GM04504 (cell line): ENCODE data around the gene SLTM.
"Not testable (repeated sequence)": the region's sequence is repeated elsewhere in the genome, so short reads cannot be mapped to it uniquely, and the experiment has no call there.

Source experiments
- DNase-seq: peaks from one replicate; pipeline ENCODE4 v3.0.0-alpha.2; 2012; ENCODE audit warnings: low read depth

Gene SLTM

GRCh38 chr15:58876306-58877106 is 57.0 kb downstream of the SLTM start:
- DNase-seq, result no peak

- DNase-seq, result no peak
These were observed 58.1 kb downstream of the SLTM start for GRCh38 chr15:58875343-58875742.

DNA sequence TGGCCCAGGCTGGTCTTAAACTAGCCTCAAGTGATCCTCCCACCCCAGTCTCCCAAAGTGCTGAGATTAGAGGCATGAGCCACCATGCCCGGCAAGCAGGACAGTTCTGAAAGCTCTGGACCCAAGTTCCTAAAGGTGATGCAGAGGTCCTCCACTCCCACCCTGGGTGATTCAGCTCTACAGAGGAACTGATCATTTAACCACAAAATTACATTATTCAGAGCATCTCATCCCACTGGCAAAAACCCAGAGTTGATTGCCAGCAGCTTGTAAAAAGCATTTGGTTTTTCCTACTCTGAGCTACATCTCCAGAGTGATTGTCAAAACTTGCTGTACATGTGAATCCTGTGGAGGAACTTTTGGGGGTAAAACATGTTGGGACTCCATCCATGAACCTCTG is 60.2 kb downstream of the SLTM start:
- DNase-seq, result peak; percentile 68

GRCh38 chr15:58870451-58870850 is 63.0 kb downstream of the SLTM start:
- DNase-seq, result no peak

DNA sequence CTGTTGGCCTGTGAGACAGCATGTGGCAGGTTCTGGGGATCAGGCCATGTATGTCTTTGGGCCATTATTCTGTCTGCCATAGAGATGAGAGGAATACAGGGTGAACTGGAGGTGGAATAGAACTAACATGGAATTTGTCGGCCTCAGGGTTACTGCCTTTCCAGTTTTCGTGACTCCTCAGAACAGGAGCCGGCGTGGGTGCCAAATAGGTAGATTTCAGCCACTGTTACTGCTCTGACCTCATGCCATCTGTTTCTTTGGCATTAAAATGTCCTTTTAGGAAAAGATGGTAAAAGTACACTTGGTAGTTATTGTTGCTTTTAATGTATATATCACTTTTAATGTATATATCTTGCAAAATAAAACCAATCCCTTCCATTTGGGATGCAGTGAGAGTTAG is 65.6 kb downstream of the SLTM start:
- DNase-seq, result no peak

DNA sequence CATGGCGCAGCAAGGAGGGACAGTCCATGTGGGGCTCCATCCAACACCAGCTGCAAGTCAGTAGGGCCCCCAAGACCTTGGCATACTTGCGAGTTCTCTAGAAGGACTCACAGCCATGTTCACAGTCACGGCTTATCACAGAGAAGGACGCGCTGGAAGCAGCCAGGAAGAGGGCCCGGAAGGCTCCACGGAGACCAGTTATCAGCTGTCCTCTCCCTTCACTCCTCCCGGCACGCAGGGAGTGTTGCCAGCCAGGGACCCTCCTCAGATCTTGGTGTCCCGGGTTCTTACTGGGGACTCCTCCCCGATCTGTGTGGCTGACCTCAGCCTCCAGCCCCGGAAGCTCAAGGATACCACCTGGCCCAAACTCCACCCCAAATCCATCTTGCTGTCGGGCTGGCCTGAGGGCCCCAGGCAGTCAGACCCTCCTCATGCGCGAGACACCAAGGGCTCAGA is 68.0 kb downstream of the SLTM start:
- DNase-seq, result no peak

DNA sequence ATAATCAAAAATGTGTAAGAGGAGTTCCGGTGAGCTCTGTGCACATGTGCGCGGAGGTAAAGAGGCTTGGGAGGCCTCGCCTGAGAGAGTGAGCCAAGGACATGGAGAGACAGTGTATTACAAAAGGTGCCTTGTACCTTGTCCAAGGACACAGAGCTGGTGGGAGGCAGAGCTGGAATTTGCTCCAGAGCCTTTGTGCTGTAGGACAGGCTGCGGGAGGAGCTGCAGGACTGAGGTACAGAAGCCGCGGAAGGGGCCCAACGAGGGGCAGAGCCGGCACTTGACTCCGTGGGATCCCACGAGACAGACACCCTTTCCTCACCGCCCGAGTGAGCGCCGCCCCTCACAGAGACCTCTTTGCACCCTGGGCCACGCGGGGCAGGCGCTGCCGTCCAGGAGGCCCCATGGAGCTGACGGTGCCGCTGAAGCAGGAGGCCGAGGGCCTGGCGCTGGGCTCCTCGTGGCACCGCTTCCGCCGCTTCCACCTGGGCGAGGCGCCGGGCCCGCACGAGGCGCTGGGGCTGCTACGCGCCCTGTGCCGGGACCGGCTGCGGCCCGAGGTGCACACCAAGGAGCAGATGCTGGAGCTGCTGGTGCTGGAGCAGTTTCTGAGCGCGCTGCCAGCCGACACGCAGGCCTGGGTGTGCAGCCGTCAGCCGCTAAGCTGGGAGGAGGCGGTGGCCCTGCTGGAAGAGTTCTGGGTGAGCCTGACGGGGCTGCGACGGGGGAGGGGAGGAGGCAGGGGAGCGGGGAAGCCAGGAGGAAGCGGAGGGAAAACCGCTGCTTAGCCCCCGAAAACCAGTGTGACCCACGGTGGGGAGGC is 68.7 kb downstream of the SLTM start:
- no peak for DNase-seq

GRCh38 chr15:58862326-58862725 is 71.2 kb downstream of the SLTM start:
- no peak for DNase-seq

- DNase-seq, result not testable (repeated sequence)
These were observed 76.9 kb downstream of the SLTM start for GRCh38 chr15:58856621-58857020.

DNA sequence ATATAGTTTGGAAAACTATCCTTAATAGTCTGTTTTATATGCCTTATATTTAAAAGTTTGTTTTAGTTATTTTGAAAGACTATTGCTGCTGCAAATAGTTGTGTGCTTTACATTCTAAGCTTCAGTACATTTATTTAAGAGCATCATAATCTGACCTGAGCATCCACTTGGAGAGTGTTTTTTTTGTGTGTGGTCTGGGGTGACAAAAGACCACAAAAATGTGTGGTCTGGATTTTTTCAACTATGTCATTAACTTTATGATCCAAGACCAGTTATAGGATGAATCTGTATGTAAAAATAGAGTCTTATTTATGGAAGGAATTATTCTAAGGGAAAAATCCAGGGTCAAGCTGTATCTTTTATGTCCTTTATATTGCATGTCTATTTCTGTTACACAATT is 77.4 kb downstream of the SLTM start:
- no peak for DNase-seq

GRCh38 chr15:58854593-58854992 is 78.9 kb downstream of the SLTM start:
- DNase-seq, result no peak

DNA sequence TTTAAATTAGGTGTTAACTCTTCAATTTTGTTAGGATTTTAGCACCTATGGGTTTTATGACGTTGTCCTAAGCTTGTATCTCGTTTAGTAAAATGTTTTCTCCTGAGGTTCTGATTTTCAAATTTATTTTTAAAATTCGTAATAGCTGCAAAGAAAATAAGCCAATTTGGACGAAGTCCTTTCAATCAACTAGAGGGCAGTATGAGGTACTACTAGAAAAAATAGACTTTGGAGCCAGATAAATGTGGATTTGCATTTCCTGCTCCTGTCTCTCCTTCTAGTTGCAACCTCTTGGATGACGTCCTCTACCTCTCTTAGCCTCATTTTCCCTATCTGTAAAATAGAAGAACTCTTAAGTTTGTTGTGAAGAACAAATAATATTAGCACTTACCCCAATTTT is 81.1 kb downstream of the SLTM start:
- no peak for DNase-seq

- DNase-seq, result not testable (repeated sequence)
These were observed 82.3 kb downstream of the SLTM start for GRCh38 chr15:58851205-58851604.

DNA sequence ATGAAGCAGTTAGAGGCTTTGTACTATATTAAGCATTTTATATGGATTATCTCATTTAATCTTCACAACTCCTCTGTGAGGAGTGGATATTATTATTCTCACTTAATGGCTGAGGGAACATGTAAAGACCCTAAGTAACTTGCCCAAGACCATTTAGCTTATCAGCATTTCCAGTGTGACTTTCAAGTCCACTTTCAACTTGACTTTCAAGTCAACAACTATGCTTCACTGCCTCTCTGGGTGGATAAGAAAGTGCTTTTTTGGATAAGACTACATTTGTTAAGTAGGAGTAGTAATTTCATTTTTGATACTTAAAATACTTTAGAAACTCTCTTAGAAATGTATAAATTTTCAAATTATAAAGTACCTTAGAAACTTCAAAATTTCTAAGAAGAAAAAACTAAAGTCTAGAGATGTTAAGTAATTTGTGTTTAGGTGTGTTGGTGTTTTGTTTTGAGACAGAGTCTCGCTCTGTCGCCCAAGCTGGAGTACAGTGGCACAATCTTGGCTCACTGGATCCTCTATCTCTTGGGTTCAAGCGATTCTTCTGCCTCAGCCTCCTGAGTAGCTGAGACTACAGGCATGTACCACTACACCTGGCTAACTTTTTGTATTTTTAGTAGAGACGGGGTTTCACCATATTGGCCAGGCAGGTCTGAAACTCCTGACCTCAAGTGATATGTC is 90.6 kb downstream of the SLTM start:
- DNase-seq, result no peak

DNA sequence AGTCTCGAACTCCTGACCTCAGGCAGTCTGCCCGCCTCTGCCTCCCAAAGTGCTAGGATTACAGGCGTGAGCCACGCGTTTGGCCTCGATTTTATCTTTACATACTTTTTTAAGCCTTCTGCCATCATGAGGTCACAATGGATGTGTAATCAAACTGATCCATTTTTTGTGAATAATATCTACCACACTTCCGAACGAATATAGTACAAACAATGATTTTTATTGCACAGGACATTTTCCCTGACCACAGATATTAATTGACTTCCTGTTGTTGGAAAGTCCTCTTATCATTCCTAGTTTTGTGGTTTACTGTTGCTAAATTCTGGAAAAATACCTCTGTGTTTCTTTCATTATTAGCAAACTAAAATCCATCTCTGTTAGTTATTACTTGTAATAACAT is 93.4 kb downstream of the SLTM start:
- DNase-seq, result no peak

DNA sequence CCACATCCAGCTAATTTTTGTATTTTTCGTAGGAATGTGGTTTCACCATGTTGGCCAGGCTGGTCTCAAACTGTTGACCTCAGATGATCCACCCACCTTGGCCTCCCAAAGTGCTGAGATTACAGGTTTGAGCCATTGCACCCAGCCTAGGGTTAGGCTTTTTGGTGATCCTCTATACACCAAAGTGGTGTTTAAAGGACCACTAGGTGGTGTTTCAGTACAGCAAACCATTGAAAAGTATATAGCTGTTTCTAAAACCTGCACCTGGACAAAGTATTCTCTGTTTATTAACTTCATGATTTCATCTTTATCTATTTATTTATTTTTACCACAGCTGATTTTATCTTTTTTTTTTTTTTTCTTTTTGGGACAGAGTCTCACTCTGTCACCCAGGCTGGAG is 94.0 kb downstream of the SLTM start:
- DNase-seq, result peak; percentile 2

DNA sequence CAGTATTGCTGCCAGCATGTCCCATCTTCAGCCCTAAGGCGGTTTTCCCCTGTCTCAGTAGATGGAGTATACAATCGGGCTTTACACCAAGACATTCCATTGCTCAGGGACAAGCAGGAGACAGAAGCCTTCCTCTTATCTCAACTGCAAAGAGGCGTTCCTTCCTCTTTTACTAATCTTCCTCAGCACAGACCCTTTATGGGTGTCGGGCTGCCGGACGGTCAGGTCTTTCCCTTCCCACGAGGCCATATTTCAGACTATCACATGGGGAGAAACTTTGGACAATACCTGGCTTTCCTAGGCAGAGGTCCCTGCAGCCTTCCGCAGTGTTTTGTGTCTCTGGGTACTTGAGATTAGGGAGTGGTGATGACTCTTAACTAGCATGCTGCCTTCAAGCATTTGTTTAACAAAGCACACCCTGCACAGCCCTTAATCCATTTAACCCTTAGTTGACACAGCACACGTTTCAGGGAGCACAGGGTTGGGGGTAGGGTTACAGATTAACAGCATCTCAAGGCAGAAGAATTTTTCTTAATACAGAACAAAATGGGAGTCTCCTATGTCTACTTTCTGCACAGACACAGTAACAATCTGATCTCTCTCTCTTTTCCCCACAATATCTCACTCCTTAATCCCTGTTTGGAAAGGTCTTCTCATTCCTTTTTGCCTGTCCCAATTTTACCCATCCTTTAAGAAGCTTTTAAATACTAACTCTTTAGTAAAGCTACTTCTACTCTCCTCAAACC is 99.6 kb downstream of the SLTM start:
- not testable (repeated sequence) for DNase-seq

GRCh38 chr15:58830556-58830955 is 102.9 kb downstream of the SLTM start:
- DNase-seq, result no peak
